Stomach (tissue), 4 donors: Measurements from ENCODE around the gene AP3D1.

Experiments used
- POLR2A ChIP-seq, 4 donors: fragments of 450-650 bp; IDR thresholded peaks; one replicate each; pipeline ENCODE4 v1.6.1; 2016; ENCODE audit warnings: antibody characterized with exemption in 4 of 4, control low read depth in 2 of 4, mild to moderate bottlenecking in 1 of 4, moderate library complexity in 1 of 4
- POLR2AphosphoS5 ChIP-seq, 3 donors: sonication (generic); formaldehyde crosslinking; IDR thresholded peaks; one replicate each; pipeline ENCODE4 v1.6.1; 2016; ENCODE audit warnings: antibody characterized with exemption in 3 of 3
- TF ChIP-seq, protein P1 (sequence below), 7 experiments: fragments of 450-650 bp in 4 of 7; fragments of 200-600 bp in 3 of 7; sonication (generic) in 3 of 7; IDR thresholded peaks; one replicate each; pipeline ENCODE4 v1.5.1; 2016 to 2019; ENCODE audit warnings: antibody characterized with exemption in 7 of 7, control low read depth in 2 of 7, mild to moderate bottlenecking in 1 of 7

DNA sequence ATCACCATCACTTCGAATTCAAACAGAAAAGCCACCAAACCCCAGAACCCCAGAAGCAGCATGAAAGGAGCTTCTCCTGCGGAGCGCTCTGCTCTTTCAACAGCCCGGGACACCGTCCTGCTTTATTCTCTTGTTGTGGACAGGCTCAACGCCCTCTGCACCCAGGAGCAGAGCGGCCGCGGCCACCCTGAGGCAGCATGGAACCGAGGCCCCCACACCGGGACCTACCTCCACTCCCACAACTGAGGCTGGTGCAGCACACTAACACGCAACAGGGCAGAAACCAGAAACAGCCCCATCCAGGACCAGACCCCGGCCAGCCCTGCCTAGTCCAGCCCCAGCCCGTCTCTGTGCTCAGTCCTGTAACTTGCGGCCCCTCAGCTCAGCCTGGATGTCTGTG is 7.2 kb downstream of the AP3D1 start:
- TF ChIP-seq POLR2AphosphoS5 (IDR thresholded peaks at IDR 0.05) (no peak), POLR2A (IDR thresholded peaks at IDR 0.05) (no peak)
- TF ChIP-seq, protein P1, sequence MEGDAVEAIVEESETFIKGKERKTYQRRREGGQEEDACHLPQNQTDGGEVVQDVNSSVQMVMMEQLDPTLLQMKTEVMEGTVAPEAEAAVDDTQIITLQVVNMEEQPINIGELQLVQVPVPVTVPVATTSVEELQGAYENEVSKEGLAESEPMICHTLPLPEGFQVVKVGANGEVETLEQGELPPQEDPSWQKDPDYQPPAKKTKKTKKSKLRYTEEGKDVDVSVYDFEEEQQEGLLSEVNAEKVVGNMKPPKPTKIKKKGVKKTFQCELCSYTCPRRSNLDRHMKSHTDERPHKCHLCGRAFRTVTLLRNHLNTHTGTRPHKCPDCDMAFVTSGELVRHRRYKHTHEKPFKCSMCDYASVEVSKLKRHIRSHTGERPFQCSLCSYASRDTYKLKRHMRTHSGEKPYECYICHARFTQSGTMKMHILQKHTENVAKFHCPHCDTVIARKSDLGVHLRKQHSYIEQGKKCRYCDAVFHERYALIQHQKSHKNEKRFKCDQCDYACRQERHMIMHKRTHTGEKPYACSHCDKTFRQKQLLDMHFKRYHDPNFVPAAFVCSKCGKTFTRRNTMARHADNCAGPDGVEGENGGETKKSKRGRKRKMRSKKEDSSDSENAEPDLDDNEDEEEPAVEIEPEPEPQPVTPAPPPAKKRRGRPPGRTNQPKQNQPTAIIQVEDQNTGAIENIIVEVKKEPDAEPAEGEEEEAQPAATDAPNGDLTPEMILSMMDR (IDR thresholded peaks at IDR 0.05), result no peak
